HEK293 (cell line): ENCODE measurements around the gene CSTF1.

Experiments
- CTCF ChIP-seq: fragments of 450-650 bp; formaldehyde crosslinking; IDR thresholded peaks from 2 replicates; pipeline ENCODE4 v1.5.1; 2016; ENCODE audit warnings: missing biosample characterization, missing genetic modification characterization
- MEIS1 ChIP-seq: sonication (generic); formaldehyde crosslinking; IDR thresholded peaks from 2 replicates; pipeline ENCODE4 v1.8.1; 2022; ENCODE audit warnings: missing genetic modification reagents, mild to moderate bottlenecking, borderline replicate concordance
- YY1 ChIP-seq: fragments of 450-650 bp; formaldehyde crosslinking; IDR thresholded peaks from 2 replicates; pipeline ENCODE4 v1.5.1; 2018; ENCODE audit warnings: missing biosample characterization, missing genetic modification characterization
- ZFP3 ChIP-seq: fragments of 450-650 bp; formaldehyde crosslinking; IDR thresholded peaks from 2 replicates; pipeline ENCODE4 v1.5.1; 2016; ENCODE audit warnings: low read depth, missing biosample characterization, missing genetic modification characterization
- ZNF132 ChIP-seq: fragments of 450-650 bp; formaldehyde crosslinking; IDR thresholded peaks from 2 replicates; pipeline ENCODE4 v1.5.1; 2017; ENCODE audit warnings: missing biosample characterization, missing genetic modification characterization, borderline replicate concordance
- ZNF19 ChIP-seq: fragments of 450-650 bp; formaldehyde crosslinking; IDR thresholded peaks from 2 replicates; pipeline ENCODE4; 2016; ENCODE audit warnings: missing biosample characterization, missing genetic modification characterization, low read depth
- ZNF670 ChIP-seq: fragments of 450-650 bp; formaldehyde crosslinking; IDR thresholded peaks from 2 replicates; pipeline ENCODE4 v1.5.1; 2016; ENCODE audit warnings: missing biosample characterization, missing genetic modification characterization, low read depth

GRCh38 chr20:56445130-56445529, 52.7 kb downstream of the CSTF1 start:
- no peak for TF ChIP-seq YY1 (tag by site-specific recombination)
- TF ChIP-seq ZNF19 (tag by site-specific recombination) = no peak
- no peak for TF ChIP-seq CTCF (tag by site-specific recombination)
- TF ChIP-seq MEIS1 (CRISPR knock-in tag) = no peak
- TF ChIP-seq ZNF670 (tag by site-specific recombination) = no peak
- TF ChIP-seq ZFP3 (tag by site-specific recombination) = no peak
- TF ChIP-seq ZNF132 (tag by site-specific recombination) = no peak
